ENCODE measurements around the gene VIPR1.

- no peak for TF ChIP-seq CTCF (IDR thresholded peaks at IDR 0.05)
- no peak for TF ChIP-seq POLR2A (IDR thresholded peaks at IDR 0.05)
These were observed 945 bp downstream of the VIPR1 start for GRCh38 chr3:42503251-42503924.

All from thyroid gland (tissue), 4 donors.